GM18951 (cell line): ENCODE measurements around the gene UPK1B.
A peak's percentile ranks its signal among the peaks of the same experiment; 100 is the strongest.
"Not testable (repeated sequence)": the region's sequence is repeated elsewhere in the genome, so short reads cannot be mapped to it uniquely, and the experiment has no call there.

ENCODE experiments used
- POLR2A ChIP-seq: IDR thresholded peaks from 4 replicates; pipeline ENCODE4 v1.6.1; 2011; ENCODE audit warnings: mild to moderate bottlenecking; ENCODE audit not compliant: insufficient read length, insufficient read depth; ENCODE audit errors: extremely low read depth
- in situ Hi-C: fragments of 300-500 bp; cut with MboI; formaldehyde crosslinking; loops from one replicate; pipeline ENCODE4 v1.12.0; 2022; ENCODE audit warnings: low sequenced_read_pairs, mixed read lengths, inconsistent platforms; ENCODE audit not compliant: unreplicated experiment

The UPK1B gene

GRCh38 chr3:119240591-119241434 lies 67.4 kb downstream of the UPK1B start, which contains the start of gene B4GALT4:
B4GALT4 (minus strand) TSS chr3:119240878; CDS start chr3:119230099, 10,779 bp downstream.
- TF ChIP-seq POLR2A, result peak; percentile 95
- in situ Hi-C loops, result no loop called here

GRCh38 chr3:119242387-119243057 lies 69.1 kb downstream of the UPK1B start:
- in situ Hi-C loops, result not testable (repeated sequence)

- in situ Hi-C loops, result not testable (repeated sequence)
Observed at GRCh38 chr3:119243058-119243529, 69.7 kb downstream of the UPK1B start.

GRCh38 chr3:119243712-119244111 lies 70.3 kb downstream of the UPK1B start:
- no peak for TF ChIP-seq POLR2A

GRCh38 chr3:119245778-119246177 lies 72.4 kb downstream of the UPK1B start:
- in situ Hi-C loops, result no loop called here
- TF ChIP-seq POLR2A, result no peak

More at GRCh38 chr3:119243712-119244111, 70.3 kb downstream of the UPK1B start:
- in situ Hi-C loops, result no loop called here
